HG02943 (cell line): ENCODE results near the gene POGK.
A peak's percentile ranks its signal among the peaks of the same experiment; 100 is the strongest.
"Not testable (repeated sequence)": the region's sequence is repeated elsewhere in the genome, so short reads cannot be mapped to it uniquely, and the experiment has no call there.

Experiments used
- ATAC-seq: cut with Tn5 transposase; IDR thresholded peaks from one replicate; pipeline ENCODE4 v1.9.1; 2021; ENCODE audit warnings: mild to moderate bottlenecking, low read depth, moderate library complexity; ENCODE audit not compliant: unreplicated experiment

The POGK gene

GRCh38 chr1:166852918-166853317, 13.6 kb downstream of the POGK start:
- no peak for ATAC-seq

- no peak for ATAC-seq
Observed at GRCh38 chr1:166855558-166855957, 16.3 kb downstream of the POGK start.

GRCh38 chr1:166857995-166858394, 18.7 kb downstream of the POGK start:
- no peak for ATAC-seq

GRCh38 chr1:166858726-166859419, 19.6 kb downstream of the POGK start:
- ATAC-seq: no peak

GRCh38 chr1:166859597-166859996, 20.3 kb downstream of the POGK start:
- ATAC-seq: no peak

- ATAC-seq: no peak
Observed at GRCh38 chr1:166865926-166866325, 26.7 kb downstream of the POGK start.

GRCh38 chr1:166868639-166869038, 29.4 kb downstream of the POGK start:
- ATAC-seq: no peak

- ATAC-seq: no peak
Observed at GRCh38 chr1:166869318-166870099, 30.2 kb downstream of the POGK start.

GRCh38 chr1:166870584-166870983, 31.3 kb downstream of the POGK start:
- no peak for ATAC-seq

GRCh38 chr1:166874464-166874863, 35.2 kb downstream of the POGK start:
- ATAC-seq: no peak

- no peak for ATAC-seq
Observed at GRCh38 chr1:166875302-166875733, 36.0 kb downstream of the POGK start.

- peak; percentile 94 for ATAC-seq
Observed at GRCh38 chr1:166875734-166876539, 36.7 kb downstream of the POGK start, which contains the start of gene TADA1. TSS of gene TADA1 (minus strand) at chr1:166876264. CDS start at chr1:166876233, 31 bp downstream.

- peak; percentile 0 for ATAC-seq
Observed at GRCh38 chr1:166876540-166876838, 37.2 kb downstream of the POGK start.

- not testable (repeated sequence) for ATAC-seq
Observed at GRCh38 chr1:166878173-166878917, 39.1 kb downstream of the POGK start.

- no peak for ATAC-seq
Observed at GRCh38 chr1:166882893-166883292, 43.6 kb downstream of the POGK start.

- no peak for ATAC-seq
Observed at GRCh38 chr1:166884040-166884642, 44.9 kb downstream of the POGK start.

GRCh38 chr1:166884971-166885370, 45.7 kb downstream of the POGK start:
- no peak for ATAC-seq

GRCh38 chr1:166888373-166889111, 49.3 kb downstream of the POGK start:
- ATAC-seq: no peak

GRCh38 chr1:166889776-166890175, 50.5 kb downstream of the POGK start:
- ATAC-seq: no peak
